Neural cell (in vitro differentiated cells): ENCODE measurements around the gene TTC22. TPM values are rescaled to one million over a fixed set of nuclear protein-coding genes. Genes with fewer than 3 reads are reported as not detected.

Experiments
- H2AFZ ChIP-seq: fragments of 200-600, 300-800 bp; sonication (generic), shearing (Covaris generic); 2 replicates; pipeline ENCODE4 v1.6.0; 2014; ENCODE audit warnings: low read depth, mild to moderate bottlenecking, antibody characterized with exemption, low read length, moderate library complexity
- H3F3A ChIP-seq: fragments of 200-600 bp; shearing (Covaris generic); 2 replicates; pipeline ENCODE4 v1.6.1; 2016; ENCODE audit warnings: mild to moderate bottlenecking, moderate library complexity, mixed read lengths, antibody characterized with exemption, low read length; ENCODE audit not compliant: insufficient read depth, poor library complexity, severe bottlenecking
- H3K27ac ChIP-seq: fragments of 200-600, 300-800 bp; sonication (generic), shearing (Covaris generic); 2 replicates; pipeline ENCODE4 v1.5.1; 2014; ENCODE audit warnings: mild to moderate bottlenecking, low read length, moderate library complexity
- H3K27me3 ChIP-seq: fragments of 300-800, 200-600 bp; sonication (generic), shearing (Covaris generic); 2 replicates; pipeline ENCODE4 v1.6.0; 2014; ENCODE audit warnings: mild to moderate bottlenecking, low read depth, low read length, moderate library complexity; ENCODE audit not compliant: insufficient read depth
- H3K36me3 ChIP-seq: fragments of 300-800, 200-600 bp; sonication (generic), shearing (Covaris generic); 2 replicates; pipeline ENCODE4 v1.5.1; 2014; ENCODE audit warnings: mild to moderate bottlenecking, antibody characterized with exemption, low read length, moderate library complexity; ENCODE audit not compliant: insufficient read depth
- H3K4me2 ChIP-seq: fragments of 300-800, 200-600 bp; sonication (generic), shearing (Covaris generic); 2 replicates; pipeline ENCODE4 v1.6.0; 2014; ENCODE audit warnings: mild to moderate bottlenecking, low read length
- H3K4me3 ChIP-seq: fragments of 300-800, 200-600 bp; sonication (generic), shearing (Covaris generic); 2 replicates; pipeline ENCODE4 v1.5.1; 2014; ENCODE audit warnings: mild to moderate bottlenecking, low read length, moderate library complexity
- H3K79me2 ChIP-seq: fragments of 200-600 bp; shearing (Covaris generic); replicated peaks from 2 replicates; pipeline ENCODE4 v1.6.0; 2014; ENCODE audit warnings: mild to moderate bottlenecking, low read length, moderate library complexity; ENCODE audit not compliant: insufficient read depth
- H3K9ac ChIP-seq: fragments of 300-800, 200-600 bp; sonication (generic), shearing (Covaris generic); 2 replicates; pipeline ENCODE4 v1.6.1; 2016; ENCODE audit warnings: mild to moderate bottlenecking, low read length, mixed read lengths
- H3K9me2 ChIP-seq: fragments of 200-600 bp; shearing (Covaris generic); 2 replicates; pipeline ENCODE4 v1.6.1; 2016; ENCODE audit warnings: mild to moderate bottlenecking, low read length, mixed read lengths; ENCODE audit not compliant: insufficient read depth
- H3K9me3 ChIP-seq: fragments of 200-600, 300-800 bp; sonication (generic), shearing (Covaris generic); 2 replicates; pipeline ENCODE4 v1.6.1; 2016; ENCODE audit warnings: mild to moderate bottlenecking, mixed run types, low read length, moderate library complexity, mixed read lengths
- H4K20me1 ChIP-seq: fragments of 200-600 bp; shearing (Covaris generic); 2 replicates; pipeline ENCODE4 v1.6.1; 2016; ENCODE audit warnings: mild to moderate bottlenecking, mixed run types; ENCODE audit not compliant: insufficient read depth
- EP300 ChIP-seq: fragments of 450-650 bp; conservative IDR thresholded peaks from 2 replicates; pipeline ENCODE4 v1.6.1; 2014; ENCODE audit warnings: antibody characterized with exemption, mild to moderate bottlenecking, moderate library complexity; ENCODE audit not compliant: poor library complexity, severe bottlenecking
- EZH2 ChIP-seq: fragments of 200-600, 300-800 bp; shearing (Covaris generic), sonication (generic); IDR thresholded peaks from 2 replicates; pipeline ENCODE4 v1.6.1; 2014; ENCODE audit warnings: antibody characterized with exemption, low read length, borderline replicate concordance, mild to moderate bottlenecking; ENCODE audit not compliant: insufficient read depth, poor library complexity, severe bottlenecking
- MXI1 ChIP-seq: fragments of 450-650 bp; conservative IDR thresholded peaks from 2 replicates; pipeline ENCODE4 v1.6.1; 2014; ENCODE audit warnings: antibody characterized with exemption, mild to moderate bottlenecking; ENCODE audit not compliant: poor library complexity, severe bottlenecking
- POLR2AphosphoS5 ChIP-seq: IDR thresholded peaks from 2 replicates; pipeline ENCODE4 v1.6.1; 2012
- RAD21 ChIP-seq: fragments of 450-650 bp; conservative IDR thresholded peaks from 2 replicates; pipeline ENCODE4 v1.6.1; 2014; ENCODE audit warnings: antibody characterized with exemption, mild to moderate bottlenecking, moderate library complexity
- REST ChIP-seq: IDR thresholded peaks from 2 replicates; pipeline ENCODE4 v1.6.1; 2012; ENCODE audit warnings: borderline replicate concordance
- SMC3 ChIP-seq: fragments of 450-650 bp; conservative IDR thresholded peaks from 2 replicates; pipeline ENCODE4 v1.6.1; 2014; ENCODE audit warnings: antibody characterized with exemption, mild to moderate bottlenecking, moderate library complexity; ENCODE audit not compliant: poor library complexity
- TAF1 ChIP-seq: IDR thresholded peaks from 2 replicates; pipeline ENCODE4 v1.6.1; 2012; ENCODE audit warnings: low read depth
- polyA plus RNA-seq: library from polyadenylated mRNA; depleted of rRNA; stranded (reverse); fragments of >200 nt; gene quantifications from 2 replicates; pipeline ENCODE4 v1.2.3, GENCODE V29; 2014
- TF ChIP-seq, protein P1 (sequence below): fragments of 450-650 bp; IDR thresholded peaks from 2 replicates; pipeline ENCODE4 v1.5.1; 2014; ENCODE audit warnings: antibody characterized with exemption, mild to moderate bottlenecking, moderate library complexity; ENCODE audit not compliant: poor library complexity, severe bottlenecking

The TTC22 gene
- polyA plus RNA-seq, 1 donor from 2014 or later: not detected

DNA sequence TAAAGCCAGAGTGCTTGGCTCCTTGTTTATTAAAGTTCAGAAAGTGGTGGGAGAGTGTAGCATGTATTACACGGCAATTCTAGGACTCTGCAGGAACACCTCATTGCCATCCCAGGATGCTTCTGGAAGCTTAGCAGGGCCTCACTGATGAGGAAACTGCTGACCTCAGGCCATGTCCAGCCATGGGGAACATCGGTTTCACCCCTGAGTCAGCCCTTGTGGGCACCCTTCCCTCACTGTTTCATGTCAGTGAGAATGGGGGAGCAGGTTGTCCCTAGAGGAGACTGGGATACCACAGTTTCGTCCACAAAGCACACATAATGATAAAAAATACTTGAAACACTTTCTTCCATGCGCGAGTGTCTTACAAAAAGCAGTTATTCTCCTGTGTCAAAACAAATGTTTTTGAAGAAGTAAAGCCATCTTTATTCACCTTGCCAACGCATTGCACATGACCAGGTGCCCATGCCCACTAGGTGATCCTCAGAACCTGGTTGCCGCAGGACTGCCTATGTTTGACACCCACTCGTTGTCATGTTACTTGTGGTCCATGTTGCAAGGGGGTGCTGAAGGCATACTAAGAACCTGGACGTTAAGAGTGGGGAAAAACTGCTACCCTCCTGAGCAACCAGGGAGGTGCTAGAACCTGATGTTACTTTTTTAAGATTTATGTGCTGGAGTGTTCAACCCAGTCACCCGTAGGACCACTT is 41.2 kb upstream of the TTC22 start:
- Histone ChIP-seq H4K20me1 (no peaks in the 10 kb centered on the region), H3K27ac (no peak overlapping the region), H2AFZ (no peak overlapping the region), H3K4me2 (no peak overlapping the region), H3K4me3 (no peak overlapping the region), H3K9me2 (no peaks in the 10 kb centered on the region), H3K79me2 (no peaks in the 10 kb centered on the region), H3K36me3 (no peaks in the 10 kb centered on the region), H3F3A (no peaks in the 10 kb centered on the region), H3K9me3 (no peaks in the 10 kb centered on the region), H3K27me3 (no peaks in the 10 kb centered on the region), H3K9ac (no peak overlapping the region)
- TF ChIP-seq POLR2AphosphoS5: no peak

- no peaks in the 10 kb centered on the region for H3K36me3 ChIP-seq
- H3K9me3 ChIP-seq: no peaks in the 10 kb centered on the region
- H3K79me2 ChIP-seq: no peaks in the 10 kb centered on the region
- H3K9ac ChIP-seq: no peak overlapping the region
- no peaks in the 10 kb centered on the region for H4K20me1 ChIP-seq
- no peaks in the 10 kb centered on the region for H3F3A ChIP-seq
- no peak overlapping the region for H3K4me3 ChIP-seq
- H3K27ac ChIP-seq: no peak overlapping the region
- H2AFZ ChIP-seq: no peak overlapping the region
- no peaks in the 10 kb centered on the region for H3K27me3 ChIP-seq
- no peak overlapping the region for H3K4me2 ChIP-seq
- TF ChIP-seq MXI1: no peak
- no peaks in the 10 kb centered on the region for H3K9me2 ChIP-seq
Measured at GRCh38 chr1:54839824-54840223, 38.7 kb upstream of the TTC22 start.

GRCh38 chr1:54838565-54839180 is 37.5 kb upstream of the TTC22 start:
- Histone ChIP-seq H4K20me1 (no peaks in the 10 kb centered on the region), H3K9me2 (no peaks in the 10 kb centered on the region), H3K36me3 (no peaks in the 10 kb centered on the region), H3K9me3 (no peaks in the 10 kb centered on the region), H3K27ac (no peak overlapping the region), H3K79me2 (no peaks in the 10 kb centered on the region), H3K4me3 (no peak overlapping the region), H3K9ac (no peak overlapping the region), H3K4me2 (no peak overlapping the region), H2AFZ (no peak overlapping the region), H3K27me3 (no peaks in the 10 kb centered on the region), H3F3A (no peaks in the 10 kb centered on the region)
- no peak for TF ChIP-seq TAF1
- TF ChIP-seq EZH2: no peak
- no peak for TF ChIP-seq POLR2AphosphoS5
- TF ChIP-seq SMC3: no peak
- TF ChIP-seq, protein P1, sequence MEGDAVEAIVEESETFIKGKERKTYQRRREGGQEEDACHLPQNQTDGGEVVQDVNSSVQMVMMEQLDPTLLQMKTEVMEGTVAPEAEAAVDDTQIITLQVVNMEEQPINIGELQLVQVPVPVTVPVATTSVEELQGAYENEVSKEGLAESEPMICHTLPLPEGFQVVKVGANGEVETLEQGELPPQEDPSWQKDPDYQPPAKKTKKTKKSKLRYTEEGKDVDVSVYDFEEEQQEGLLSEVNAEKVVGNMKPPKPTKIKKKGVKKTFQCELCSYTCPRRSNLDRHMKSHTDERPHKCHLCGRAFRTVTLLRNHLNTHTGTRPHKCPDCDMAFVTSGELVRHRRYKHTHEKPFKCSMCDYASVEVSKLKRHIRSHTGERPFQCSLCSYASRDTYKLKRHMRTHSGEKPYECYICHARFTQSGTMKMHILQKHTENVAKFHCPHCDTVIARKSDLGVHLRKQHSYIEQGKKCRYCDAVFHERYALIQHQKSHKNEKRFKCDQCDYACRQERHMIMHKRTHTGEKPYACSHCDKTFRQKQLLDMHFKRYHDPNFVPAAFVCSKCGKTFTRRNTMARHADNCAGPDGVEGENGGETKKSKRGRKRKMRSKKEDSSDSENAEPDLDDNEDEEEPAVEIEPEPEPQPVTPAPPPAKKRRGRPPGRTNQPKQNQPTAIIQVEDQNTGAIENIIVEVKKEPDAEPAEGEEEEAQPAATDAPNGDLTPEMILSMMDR: no peak
- no peak for TF ChIP-seq RAD21
- no peak for TF ChIP-seq REST
- no peak for TF ChIP-seq EP300
- no peak for TF ChIP-seq MXI1
